CD14-positive monocyte (primary cell): Measurements from ENCODE around the gene CLCF1. TPM values are rescaled to one million over a fixed set of nuclear protein-coding genes. Genes with fewer than 3 reads are reported as not detected.
"Not testable (repeated sequence)": the region's sequence is repeated elsewhere in the genome, so short reads cannot be mapped to it uniquely, and the experiment has no call there.

ENCODE experiments used
- DNase-seq, 3 donors: peaks; one replicate each; pipeline ENCODE4 v3.0.0-alpha.2; 2011 to 2022
- H2AFZ ChIP-seq: 2 replicates; pipeline ENCODE4 v1.6.0; 2012; ENCODE audit warnings: mild to moderate bottlenecking, low read depth, low read length, inconsistent platforms; ENCODE audit not compliant: insufficient read depth, poor library complexity, severe bottlenecking
- H3K27ac ChIP-seq, 2 donors: 1 replicate in 1 of 2; 2 replicates in 1 of 2; pipeline ENCODE4 v1.5.1; 2012 to 2013; ENCODE audit warnings: low read length in 2 of 2, control low read depth in 1 of 2, inconsistent platforms in 1 of 2, low read depth in 1 of 2, mild to moderate bottlenecking in 1 of 2
- H3K27me3 ChIP-seq, 2 donors: one replicate each; pipeline versions ENCODE4 v1.6.0 to v1.6.1; 2011 to 2013; ENCODE audit warnings: low read length in 2 of 2; ENCODE audit not compliant: control insufficient read depth in 2 of 2, insufficient read depth in 2 of 2
- H3K36me3 ChIP-seq, 2 donors: replicated peaks in 1 of 2; 1 replicate in 1 of 2; 2 replicates in 1 of 2; pipeline versions ENCODE4 v1.5.1 to v1.6.1; 2012 to 2013; ENCODE audit warnings: low read length in 2 of 2, control low read depth in 1 of 2, inconsistent platforms in 1 of 2, mild to moderate bottlenecking in 1 of 2; ENCODE audit not compliant: insufficient read depth in 2 of 2, control insufficient read depth in 1 of 2
- H3K4me1 ChIP-seq, 2 donors: 1 replicate in 1 of 2; 2 replicates in 1 of 2; pipeline versions ENCODE4 v1.5.1 to v1.6.1; 2012 to 2013; ENCODE audit warnings: low read length in 2 of 2, control low read depth in 1 of 2, inconsistent platforms in 1 of 2, mild to moderate bottlenecking in 1 of 2, moderate library complexity in 1 of 2; ENCODE audit not compliant: insufficient read depth in 2 of 2, control insufficient read depth in 1 of 2
- H3K4me2 ChIP-seq: replicated peaks from 2 replicates; pipeline ENCODE3; 2012; ENCODE audit warnings: low read length, moderate library complexity, mild to moderate bottlenecking; ENCODE audit not compliant: poor library complexity, severe bottlenecking; ENCODE audit errors: extremely low read depth
- H3K4me3 ChIP-seq, 3 experiments: fragments of 200-600 bp in 1 of 3; sonication (generic) in 1 of 3; replicated peaks in 1 of 3; 1 replicate in 2 of 3; 2 replicates in 1 of 3; pipeline ENCODE4 v1.5.1; 2011 to 2013; ENCODE audit warnings: low read length in 3 of 3, mild to moderate bottlenecking in 3 of 3, control low read depth in 2 of 3, low read depth in 2 of 3, inconsistent platforms in 1 of 3, moderate library complexity in 1 of 3
- H3K79me2 ChIP-seq: 2 replicates; pipeline ENCODE4 v1.6.0; 2012; ENCODE audit warnings: mild to moderate bottlenecking, control low read depth, inconsistent platforms, low read length, moderate library complexity; ENCODE audit not compliant: insufficient read depth
- H3K9ac ChIP-seq: 2 replicates; pipeline ENCODE4 v1.6.0; 2017; ENCODE audit warnings: low read length, mild to moderate bottlenecking; ENCODE audit not compliant: insufficient read depth, poor library complexity, severe bottlenecking
- H3K9me3 ChIP-seq, 2 donors: replicated peaks in 1 of 2; 1 replicate in 1 of 2; 2 replicates in 1 of 2; pipeline versions ENCODE4 v1.5.1 to v1.6.1; 2012 to 2013; ENCODE audit warnings: low read length in 2 of 2, control low read depth in 1 of 2; ENCODE audit not compliant: control insufficient read depth in 1 of 2, insufficient read depth in 1 of 2
- H4K20me1 ChIP-seq: 2 replicates; pipeline ENCODE4 v1.6.0; 2012; ENCODE audit warnings: mild to moderate bottlenecking, low read length, control low read depth, moderate library complexity; ENCODE audit not compliant: insufficient read depth
- H3K27ac Mint-ChIP-seq, 7 donors: one replicate each; pipeline ENCODE4 v1.8.0; 2020; ENCODE audit warnings: mild to moderate bottlenecking in 7 of 7, mixed read lengths in 7 of 7, moderate library complexity in 6 of 7, inconsistent platforms in 2 of 7
- H3K27me3 Mint-ChIP-seq, 3 donors: one replicate each; pipeline ENCODE4 v1.8.0; 2021 to 2022; ENCODE audit warnings: low read depth in 3 of 3, mild to moderate bottlenecking in 3 of 3, mixed read lengths in 3 of 3, moderate library complexity in 3 of 3, inconsistent platforms in 1 of 3
- H3K36me3 Mint-ChIP-seq, 2 donors: one replicate each; pipeline ENCODE4 v1.8.0; 2020; ENCODE audit warnings: mixed read lengths in 2 of 2, inconsistent platforms in 1 of 2, mild to moderate bottlenecking in 1 of 2
- H3K4me1 Mint-ChIP-seq: one replicate; pipeline ENCODE4 v1.8.0; 2020; ENCODE audit warnings: mild to moderate bottlenecking, mixed read lengths
- H3K4me3 Mint-ChIP-seq, 2 donors: one replicate each; pipeline ENCODE4 v1.8.0; 2020; ENCODE audit warnings: mild to moderate bottlenecking in 2 of 2, mixed read lengths in 2 of 2, moderate library complexity in 1 of 2
- H3K9me3 Mint-ChIP-seq, 7 donors: one replicate each; pipeline ENCODE4 v1.8.0; 2020 to 2022; ENCODE audit warnings: mixed read lengths in 7 of 7, mild to moderate bottlenecking in 6 of 7, moderate library complexity in 6 of 7, inconsistent platforms in 2 of 7
- WGBS: methylation state at CpG from one replicate; pipeline ENCODE4 v1.1.5; 2013; ENCODE audit warnings: missing lambda C conversion rate; ENCODE audit not compliant: insufficient coverage; 5-methylcytosine and 5-hydroxymethylcytosine counted together
- intact Hi-C, 2 donors: fragments of 100-400 bp; cut with micrococcal nuclease; formaldehyde crosslinking; loops; one replicate each; pipeline versions ENCODE4 v1.15.0 to v1.15.1; 2023
- polyA plus RNA-seq, 3 donors: library from polyadenylated mRNA; depleted of rRNA in 1 of 3; unstranded in 2 of 3; stranded (reverse) in 1 of 3; fragments of 300-500 nt in 2 of 3; fragments of >200 nt in 1 of 3; fragmentation: Illumina TruSeq in 2 of 3; gene quantifications; 1 replicate in 2 of 3; 2 replicates in 1 of 3; pipeline ENCODE4 v1.2.3, GENCODE V29; 2012 to 2021
- TF ChIP-seq, protein P1 (sequence below): fragments of 200-600 bp; IDR thresholded peaks from one replicate; pipeline ENCODE4 v1.8.0; 2022; ENCODE audit warnings: antibody characterized with exemption, mild to moderate bottlenecking

CLCF1 gene
- polyA plus RNA-seq, 3 donors = 0.44 to 14.8 (median 0.94) TPM

DNA sequence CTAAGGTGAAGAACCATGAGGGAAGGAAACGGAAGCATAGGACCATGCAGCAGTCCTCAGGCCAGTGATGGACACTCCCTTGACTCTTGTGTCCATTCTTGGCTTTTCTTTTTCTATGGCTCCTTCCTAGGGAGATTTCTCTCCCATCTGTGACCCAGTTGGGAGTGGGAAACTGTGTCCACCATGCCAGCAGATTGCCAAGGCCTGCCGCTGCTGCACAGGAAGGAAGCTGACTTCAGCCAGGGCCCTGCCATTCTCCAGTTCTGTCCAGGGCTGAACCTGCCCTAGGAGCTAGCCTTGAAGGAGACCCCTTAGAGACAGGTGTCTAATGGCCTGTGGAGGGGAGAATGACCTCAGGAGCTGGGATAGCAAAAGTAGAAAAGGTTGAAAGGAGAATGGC, 52.7 kb downstream of the CLCF1 start:
- Histone ChIP-seq H3K4me2 (no peak overlapping the region), H2AFZ (no peak overlapping the region), H3K27ac (no peak overlapping the region), H3K27me3 (peaks cover 0 to 4% of the 10 kb centered on the region in 2 donors), H3K36me3 (no peaks in the 10 kb centered on the region), H3K4me1 (peaks cover 18 to 20% of the 10 kb centered on the region in 2 donors), H3K79me2 (no peaks in the 10 kb centered on the region), H3K4me3 (no peak overlapping the region), H3K9ac (no peak overlapping the region), H3K9me3 (no peaks in the 10 kb centered on the region), H4K20me1 (no peaks in the 10 kb centered on the region)
- Mint-ChIP-seq H3K27me3 (peaks cover 4 to 17% (median 12%) of the 10 kb centered on the region in 3 donors), H3K27ac (peak overlapping the region in 1 of 7 donors; percentile 19), H3K4me1 (peaks cover 11% of the 10 kb centered on the region), H3K4me3 (no peak overlapping the region), H3K36me3 (no peaks in the 10 kb centered on the region), H3K9me3 (no peaks in the 10 kb centered on the region)
- TF ChIP-seq, protein P1, sequence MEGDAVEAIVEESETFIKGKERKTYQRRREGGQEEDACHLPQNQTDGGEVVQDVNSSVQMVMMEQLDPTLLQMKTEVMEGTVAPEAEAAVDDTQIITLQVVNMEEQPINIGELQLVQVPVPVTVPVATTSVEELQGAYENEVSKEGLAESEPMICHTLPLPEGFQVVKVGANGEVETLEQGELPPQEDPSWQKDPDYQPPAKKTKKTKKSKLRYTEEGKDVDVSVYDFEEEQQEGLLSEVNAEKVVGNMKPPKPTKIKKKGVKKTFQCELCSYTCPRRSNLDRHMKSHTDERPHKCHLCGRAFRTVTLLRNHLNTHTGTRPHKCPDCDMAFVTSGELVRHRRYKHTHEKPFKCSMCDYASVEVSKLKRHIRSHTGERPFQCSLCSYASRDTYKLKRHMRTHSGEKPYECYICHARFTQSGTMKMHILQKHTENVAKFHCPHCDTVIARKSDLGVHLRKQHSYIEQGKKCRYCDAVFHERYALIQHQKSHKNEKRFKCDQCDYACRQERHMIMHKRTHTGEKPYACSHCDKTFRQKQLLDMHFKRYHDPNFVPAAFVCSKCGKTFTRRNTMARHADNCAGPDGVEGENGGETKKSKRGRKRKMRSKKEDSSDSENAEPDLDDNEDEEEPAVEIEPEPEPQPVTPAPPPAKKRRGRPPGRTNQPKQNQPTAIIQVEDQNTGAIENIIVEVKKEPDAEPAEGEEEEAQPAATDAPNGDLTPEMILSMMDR = no peak
- DNase-seq = no peak
- intact Hi-C loops = no loop called here
- WGBS = 69% methylated on average over 1 of the region's 2 CpGs

DNA sequence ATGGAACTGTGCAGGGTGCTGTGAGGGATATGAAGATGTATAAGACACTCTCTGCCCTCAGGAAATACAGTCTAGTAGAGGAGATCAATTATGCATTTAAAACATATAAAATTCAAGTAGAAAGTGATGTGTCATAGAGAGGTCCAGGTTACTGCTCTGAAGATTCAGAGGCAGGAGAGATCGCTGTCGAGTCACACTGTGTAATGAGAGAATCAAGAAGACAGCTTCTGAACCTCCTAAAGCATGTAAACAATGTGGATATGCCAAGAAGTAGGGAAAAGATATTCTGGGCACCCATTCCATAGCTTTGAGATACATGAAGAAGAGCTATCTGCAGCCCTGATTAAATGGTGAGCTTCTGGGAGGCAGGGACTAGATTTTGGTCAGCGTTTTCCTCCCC, 53.4 kb downstream of the CLCF1 start:
- Histone ChIP-seq H3K4me1 (peaks cover 18 to 20% of the 10 kb centered on the region in 2 donors), H3K36me3 (no peaks in the 10 kb centered on the region), H3K4me2 (no peak overlapping the region), H4K20me1 (no peaks in the 10 kb centered on the region), H3K27me3 (peaks cover 0 to 4% of the 10 kb centered on the region in 2 donors), H2AFZ (no peak overlapping the region), H3K79me2 (no peaks in the 10 kb centered on the region), H3K4me3 (no peak overlapping the region), H3K27ac (no peak overlapping the region), H3K9ac (no peak overlapping the region), H3K9me3 (no peaks in the 10 kb centered on the region)
- Mint-ChIP-seq H3K9me3 (no peaks in the 10 kb centered on the region), H3K27ac (no peak overlapping the region), H3K36me3 (no peaks in the 10 kb centered on the region), H3K27me3 (peaks cover 4 to 17% (median 12%) of the 10 kb centered on the region in 3 donors), H3K4me3 (no peak overlapping the region), H3K4me1 (peaks cover 13% of the 10 kb centered on the region)
- DNase-seq = no peak
- 93% methylated on average over 2 of the region's 3 CpGs for WGBS
- TF ChIP-seq, protein P1 = no peak
- intact Hi-C loops = no loop called here

DNA sequence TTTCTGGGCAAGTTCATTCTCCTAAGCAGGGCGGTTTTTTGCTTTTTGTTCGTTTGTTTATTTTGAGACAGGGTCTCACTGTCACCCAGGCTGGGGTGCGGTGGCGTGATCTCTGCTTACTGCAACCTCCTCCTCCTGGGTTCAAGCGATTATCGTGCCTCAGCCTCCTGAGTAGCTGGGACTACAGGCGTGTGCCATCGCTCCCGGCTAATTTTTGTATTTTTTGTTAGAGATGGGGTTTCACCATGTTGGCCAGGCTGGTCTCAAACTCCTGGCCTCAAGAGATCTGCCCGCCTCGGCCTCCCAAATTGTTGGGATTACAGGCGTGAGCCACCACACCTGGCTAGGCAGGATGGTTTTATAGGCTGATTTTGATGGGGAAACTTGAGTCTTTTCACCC, 54.5 kb downstream of the CLCF1 start:
- intact Hi-C loops, H3K27ac Mint-ChIP-seq, H3K36me3 Mint-ChIP-seq, H2AFZ ChIP-seq, H3K36me3 ChIP-seq, H3K27ac ChIP-seq, H3K9me3 Mint-ChIP-seq, H3K4me3 ChIP-seq, H3K79me2 ChIP-seq, H3K27me3 ChIP-seq, DNase-seq, H4K20me1 ChIP-seq, H3K9me3 ChIP-seq, H3K9ac ChIP-seq, H3K4me2 ChIP-seq: not testable (repeated sequence)
- WGBS = 95% methylated on average over 9 of the region's 12 CpGs
- Mint-ChIP-seq H3K4me1 (peaks cover 19% of the 10 kb centered on the region), H3K27me3 (peaks cover 4 to 17% (median 12%) of the 10 kb centered on the region in 3 donors), H3K4me3 (peak overlapping the region in 1 of 2 donors; percentile 99)
- peaks cover 21 to 27% of the 10 kb centered on the region in 2 donors for H3K4me1 ChIP-seq
